ENCODE data around the gene ANO1. TPM values are rescaled to one million over a fixed set of nuclear protein-coding genes. Genes with fewer than 3 reads are reported as not detected.

The ANO1 gene
- total RNA-seq, 1 donor from 2014 or later: 3.8 TPM

- TF ChIP-seq, protein P1, sequence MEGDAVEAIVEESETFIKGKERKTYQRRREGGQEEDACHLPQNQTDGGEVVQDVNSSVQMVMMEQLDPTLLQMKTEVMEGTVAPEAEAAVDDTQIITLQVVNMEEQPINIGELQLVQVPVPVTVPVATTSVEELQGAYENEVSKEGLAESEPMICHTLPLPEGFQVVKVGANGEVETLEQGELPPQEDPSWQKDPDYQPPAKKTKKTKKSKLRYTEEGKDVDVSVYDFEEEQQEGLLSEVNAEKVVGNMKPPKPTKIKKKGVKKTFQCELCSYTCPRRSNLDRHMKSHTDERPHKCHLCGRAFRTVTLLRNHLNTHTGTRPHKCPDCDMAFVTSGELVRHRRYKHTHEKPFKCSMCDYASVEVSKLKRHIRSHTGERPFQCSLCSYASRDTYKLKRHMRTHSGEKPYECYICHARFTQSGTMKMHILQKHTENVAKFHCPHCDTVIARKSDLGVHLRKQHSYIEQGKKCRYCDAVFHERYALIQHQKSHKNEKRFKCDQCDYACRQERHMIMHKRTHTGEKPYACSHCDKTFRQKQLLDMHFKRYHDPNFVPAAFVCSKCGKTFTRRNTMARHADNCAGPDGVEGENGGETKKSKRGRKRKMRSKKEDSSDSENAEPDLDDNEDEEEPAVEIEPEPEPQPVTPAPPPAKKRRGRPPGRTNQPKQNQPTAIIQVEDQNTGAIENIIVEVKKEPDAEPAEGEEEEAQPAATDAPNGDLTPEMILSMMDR (IDR thresholded peaks at IDR 0.05; ENCODE audit: unreplicated experiment): no peak
- Mint-ChIP-seq H3K27me3 (ENCODE audit: unreplicated experiment) (peaks cover 7% of the 10 kb centered on the region), H3K4me3 (ENCODE audit: unreplicated experiment) (no peak overlapping the region), H3K9me3 (ENCODE audit: unreplicated experiment) (no peaks in the 10 kb centered on the region), H3K36me3 (ENCODE audit: low read depth, unreplicated experiment) (no peaks in the 10 kb centered on the region), H3K4me1 (ENCODE audit: unreplicated experiment) (peaks cover 7% of the 10 kb centered on the region), H3K27ac (ENCODE audit: unreplicated experiment) (no peak overlapping the region)
- DNase-seq (ENCODE audit: low spot score): no peak
Observed at GRCh38 chr11:70144262-70144661, 66.1 kb downstream of the ANO1 start.

DNA sequence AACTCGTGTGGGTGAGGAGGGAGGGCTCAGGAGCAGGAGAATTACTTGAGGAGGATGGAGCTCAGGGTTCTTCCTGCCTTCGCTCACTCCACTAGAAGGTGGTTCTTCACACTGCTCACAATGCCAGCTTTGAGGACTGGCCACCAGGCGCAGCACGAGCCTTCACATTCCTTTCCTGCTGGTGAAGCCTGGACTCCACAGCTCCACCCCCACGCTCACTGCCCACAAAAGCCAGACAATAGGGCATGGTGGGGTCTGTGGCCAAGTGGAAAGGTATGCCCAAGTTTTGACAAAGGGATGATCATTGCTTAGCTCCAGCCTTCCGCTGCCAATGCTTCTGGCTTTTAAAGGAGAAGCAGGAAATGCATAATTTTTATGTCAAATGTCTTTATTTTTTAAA is 67.0 kb downstream of the ANO1 start:
- Mint-ChIP-seq H3K4me1 (ENCODE audit: unreplicated experiment) (peaks cover 7% of the 10 kb centered on the region), H3K27ac (ENCODE audit: unreplicated experiment) (no peak overlapping the region), H3K27me3 (ENCODE audit: unreplicated experiment) (peaks cover 7% of the 10 kb centered on the region), H3K36me3 (ENCODE audit: low read depth, unreplicated experiment) (no peaks in the 10 kb centered on the region), H3K9me3 (ENCODE audit: unreplicated experiment) (no peaks in the 10 kb centered on the region), H3K4me3 (ENCODE audit: unreplicated experiment) (no peak overlapping the region)
- TF ChIP-seq, protein P1 (IDR thresholded peaks at IDR 0.05; ENCODE audit: unreplicated experiment): no peak
- no peak for DNase-seq (ENCODE audit: low spot score)

DNA sequence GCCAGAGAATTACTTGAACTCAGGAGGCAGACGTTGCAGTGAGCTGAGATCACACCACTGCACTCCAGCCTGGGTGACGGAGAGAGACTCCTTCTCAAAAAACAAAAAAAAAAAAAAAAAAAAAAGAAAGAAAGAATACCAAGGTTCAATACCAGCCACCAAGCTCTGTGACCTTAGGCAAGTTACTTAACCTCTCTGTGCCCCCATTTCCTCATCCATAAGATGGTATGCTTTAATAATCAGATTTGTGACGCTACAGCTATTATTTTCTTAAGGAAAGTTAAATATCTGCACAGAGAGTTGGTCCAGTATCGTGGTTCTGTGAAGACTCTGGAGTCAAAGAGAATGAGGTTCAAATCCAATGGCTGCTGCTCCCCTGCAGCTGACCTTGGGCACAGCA is 67.7 kb downstream of the ANO1 start:
- Mint-ChIP-seq H3K36me3 (ENCODE audit: low read depth, unreplicated experiment) (no peaks in the 10 kb centered on the region), H3K4me3 (ENCODE audit: unreplicated experiment) (no peak overlapping the region), H3K27ac (ENCODE audit: unreplicated experiment) (no peak overlapping the region), H3K4me1 (ENCODE audit: unreplicated experiment) (peaks cover 7% of the 10 kb centered on the region), H3K9me3 (ENCODE audit: unreplicated experiment) (no peaks in the 10 kb centered on the region), H3K27me3 (ENCODE audit: unreplicated experiment) (peaks cover 7% of the 10 kb centered on the region)
- TF ChIP-seq, protein P1 (IDR thresholded peaks at IDR 0.05; ENCODE audit: unreplicated experiment): no peak
- DNase-seq (ENCODE audit: low spot score): no peak

- no peak overlapping the region for H3K4me3 Mint-ChIP-seq (ENCODE audit: unreplicated experiment)
- no peaks in the 10 kb centered on the region for H3K36me3 Mint-ChIP-seq (ENCODE audit: low read depth, unreplicated experiment)
- TF ChIP-seq, protein P1 (IDR thresholded peaks at IDR 0.05; ENCODE audit: unreplicated experiment): no peak
- H3K4me1 Mint-ChIP-seq (ENCODE audit: unreplicated experiment): peaks cover 7% of the 10 kb centered on the region
- DNase-seq (ENCODE audit: low spot score): no peak
- H3K9me3 Mint-ChIP-seq (ENCODE audit: unreplicated experiment): no peaks in the 10 kb centered on the region
- no peak overlapping the region for H3K27ac Mint-ChIP-seq (ENCODE audit: unreplicated experiment)
- peaks cover 10% of the 10 kb centered on the region for H3K27me3 Mint-ChIP-seq (ENCODE audit: unreplicated experiment)
Observed at GRCh38 chr11:70146299-70146698, 68.2 kb downstream of the ANO1 start.

GRCh38 chr11:70146895-70147520 is 68.9 kb downstream of the ANO1 start:
- H3K4me3 Mint-ChIP-seq (ENCODE audit: unreplicated experiment): no peak overlapping the region
- no peaks in the 10 kb centered on the region for H3K9me3 Mint-ChIP-seq (ENCODE audit: unreplicated experiment)
- peaks cover 6% of the 10 kb centered on the region for H3K27me3 Mint-ChIP-seq (ENCODE audit: unreplicated experiment)
- no peak overlapping the region for H3K27ac Mint-ChIP-seq (ENCODE audit: unreplicated experiment)
- no peak for DNase-seq (ENCODE audit: low spot score)
- TF ChIP-seq, protein P1 (IDR thresholded peaks at IDR 0.05; ENCODE audit: unreplicated experiment): no peak
- no peaks in the 10 kb centered on the region for H3K36me3 Mint-ChIP-seq (ENCODE audit: low read depth, unreplicated experiment)
- no peaks in the 10 kb centered on the region for H3K4me1 Mint-ChIP-seq (ENCODE audit: unreplicated experiment)

Measured in endothelial cell (in vitro differentiated cells).